Gastroesophageal sphincter (tissue), 4 donors: ENCODE results near the gene CHST12. TPM values are rescaled to one million over a fixed set of nuclear protein-coding genes. Genes with fewer than 3 reads are reported as not detected.

Source experiments
- ATAC-seq: fragments of 150-250 bp; one replicate; pipeline ENCODE4 v1.9.1; 2016; ENCODE audit warnings: mild to moderate bottlenecking, moderate library complexity
- H3K27ac ChIP-seq, 4 donors: fragments of 200-600 bp; sonication (generic) in 3 of 4; 1 replicate in 3 of 4; 2 replicates in 1 of 4; pipeline ENCODE4 v1.5.1; 2016 to 2019
- H3K27me3 ChIP-seq: fragments of 200-600 bp; sonication (generic); one replicate; pipeline ENCODE4 v1.5.1; 2019
- H3K36me3 ChIP-seq, 2 donors: fragments of 200-600 bp; sonication (generic); one replicate each; pipeline ENCODE4 v1.5.1; 2019; ENCODE audit warnings: control low read depth in 1 of 2
- H3K4me1 ChIP-seq, 3 donors: fragments of 200-600 bp; sonication (generic); 1 replicate in 2 of 3; 2 replicates in 1 of 3; pipeline ENCODE4 v1.5.1; 2016 to 2019; ENCODE audit warnings: control low read depth in 2 of 3
- H3K4me3 ChIP-seq, 2 donors: fragments of 200-600 bp; sonication (generic); one replicate each; pipeline ENCODE4 v1.5.1; 2019; ENCODE audit warnings: mild to moderate bottlenecking in 1 of 2, moderate library complexity in 1 of 2
- H3K9me3 ChIP-seq, 3 donors: fragments of 200-600 bp; sonication (generic); one replicate each; pipeline ENCODE4 v1.5.1; 2017 to 2019; ENCODE audit warnings: control low read depth in 2 of 3
- EP300 ChIP-seq: sonication (generic); formaldehyde crosslinking; IDR thresholded peaks from one replicate; pipeline ENCODE4 v1.6.1; 2017; ENCODE audit warnings: antibody characterized with exemption, mild to moderate bottlenecking
- POLR2A ChIP-seq, 2 donors: fragments of 450-650 bp; IDR thresholded peaks; one replicate each; pipeline ENCODE4 v1.6.1; 2017; ENCODE audit warnings: antibody characterized with exemption in 2 of 2, mild to moderate bottlenecking in 2 of 2, moderate library complexity in 1 of 2
- POLR2AphosphoS5 ChIP-seq: sonication (generic); formaldehyde crosslinking; IDR thresholded peaks from one replicate; pipeline ENCODE4 v1.6.1; 2017; ENCODE audit warnings: antibody characterized with exemption
- WGBS, 2 donors: methylation state at CpG; one replicate each; pipeline ENCODE4 v1.1.5; 2018; ENCODE audit warnings: low coverage in 1 of 2; 5-methylcytosine and 5-hydroxymethylcytosine counted together
- total RNA-seq, 4 donors: library from RNA; depleted of rRNA; stranded (reverse); fragments of >200 nt; gene quantifications; one replicate each; pipeline ENCODE4 v1.1.0, GENCODE V29; 2016
- TF ChIP-seq, protein P1 (sequence below), 4 experiments: fragments of 200-600 bp in 2 of 4; fragments of 450-650 bp in 2 of 4; sonication (generic) in 1 of 4; IDR thresholded peaks; one replicate each; pipeline ENCODE4 v1.5.1; 2017 to 2019; ENCODE audit warnings: antibody characterized with exemption in 4 of 4, mild to moderate bottlenecking in 2 of 4, moderate library complexity in 2 of 4

Gene CHST12
- total RNA-seq, 4 donors from 2014 or later, result 8.3 to 18.3 (median 13.4) TPM

DNA sequence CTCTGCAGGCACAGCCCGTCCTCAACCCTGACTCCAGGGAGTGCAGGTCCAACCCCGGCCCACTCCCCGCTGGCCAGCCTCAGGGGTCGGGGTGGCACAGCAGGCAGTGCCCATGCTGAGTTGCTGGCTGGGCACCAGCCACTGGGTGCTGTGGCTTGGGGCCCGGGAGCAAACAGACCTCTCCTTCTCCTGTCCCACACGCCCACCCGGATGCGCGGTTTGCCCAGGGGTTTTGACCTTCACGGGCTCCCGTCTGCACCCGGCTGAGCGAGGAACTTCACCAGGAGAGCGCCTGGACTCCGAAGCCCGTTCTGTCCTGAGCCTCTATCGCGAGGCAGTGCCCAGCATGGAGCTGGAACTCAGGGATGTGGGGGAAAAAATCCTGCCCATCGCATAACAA is 75.4 kb downstream of the CHST12 start:
- peaks cover 95% of the 10 kb centered on the region for H3K27me3 ChIP-seq
- no peak for TF ChIP-seq POLR2AphosphoS5
- no peak for TF ChIP-seq POLR2A (IDR thresholded peaks at IDR 0.05)
- TF ChIP-seq, protein P1, sequence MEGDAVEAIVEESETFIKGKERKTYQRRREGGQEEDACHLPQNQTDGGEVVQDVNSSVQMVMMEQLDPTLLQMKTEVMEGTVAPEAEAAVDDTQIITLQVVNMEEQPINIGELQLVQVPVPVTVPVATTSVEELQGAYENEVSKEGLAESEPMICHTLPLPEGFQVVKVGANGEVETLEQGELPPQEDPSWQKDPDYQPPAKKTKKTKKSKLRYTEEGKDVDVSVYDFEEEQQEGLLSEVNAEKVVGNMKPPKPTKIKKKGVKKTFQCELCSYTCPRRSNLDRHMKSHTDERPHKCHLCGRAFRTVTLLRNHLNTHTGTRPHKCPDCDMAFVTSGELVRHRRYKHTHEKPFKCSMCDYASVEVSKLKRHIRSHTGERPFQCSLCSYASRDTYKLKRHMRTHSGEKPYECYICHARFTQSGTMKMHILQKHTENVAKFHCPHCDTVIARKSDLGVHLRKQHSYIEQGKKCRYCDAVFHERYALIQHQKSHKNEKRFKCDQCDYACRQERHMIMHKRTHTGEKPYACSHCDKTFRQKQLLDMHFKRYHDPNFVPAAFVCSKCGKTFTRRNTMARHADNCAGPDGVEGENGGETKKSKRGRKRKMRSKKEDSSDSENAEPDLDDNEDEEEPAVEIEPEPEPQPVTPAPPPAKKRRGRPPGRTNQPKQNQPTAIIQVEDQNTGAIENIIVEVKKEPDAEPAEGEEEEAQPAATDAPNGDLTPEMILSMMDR (IDR thresholded peaks at IDR 0.05), result no peak
- TF ChIP-seq EP300, result no peak
- H3K9me3 ChIP-seq, result peaks cover 0 to 13% (median 0%) of the 10 kb centered on the region in 3 donors
- WGBS, 2 donors, result 75% methylated on average over 4 of the region's 19 CpGs; no CpG with 5 or more reads in 1 of the 2 donors
- H3K4me1 ChIP-seq, result peaks cover 0 to 35% (median 17%) of the 10 kb centered on the region in 3 donors
- H3K27ac ChIP-seq, result no peak overlapping the region
- no peak overlapping the region for H3K4me3 ChIP-seq
- H3K36me3 ChIP-seq, result no peaks in the 10 kb centered on the region
- ATAC-seq, result no peak

DNA sequence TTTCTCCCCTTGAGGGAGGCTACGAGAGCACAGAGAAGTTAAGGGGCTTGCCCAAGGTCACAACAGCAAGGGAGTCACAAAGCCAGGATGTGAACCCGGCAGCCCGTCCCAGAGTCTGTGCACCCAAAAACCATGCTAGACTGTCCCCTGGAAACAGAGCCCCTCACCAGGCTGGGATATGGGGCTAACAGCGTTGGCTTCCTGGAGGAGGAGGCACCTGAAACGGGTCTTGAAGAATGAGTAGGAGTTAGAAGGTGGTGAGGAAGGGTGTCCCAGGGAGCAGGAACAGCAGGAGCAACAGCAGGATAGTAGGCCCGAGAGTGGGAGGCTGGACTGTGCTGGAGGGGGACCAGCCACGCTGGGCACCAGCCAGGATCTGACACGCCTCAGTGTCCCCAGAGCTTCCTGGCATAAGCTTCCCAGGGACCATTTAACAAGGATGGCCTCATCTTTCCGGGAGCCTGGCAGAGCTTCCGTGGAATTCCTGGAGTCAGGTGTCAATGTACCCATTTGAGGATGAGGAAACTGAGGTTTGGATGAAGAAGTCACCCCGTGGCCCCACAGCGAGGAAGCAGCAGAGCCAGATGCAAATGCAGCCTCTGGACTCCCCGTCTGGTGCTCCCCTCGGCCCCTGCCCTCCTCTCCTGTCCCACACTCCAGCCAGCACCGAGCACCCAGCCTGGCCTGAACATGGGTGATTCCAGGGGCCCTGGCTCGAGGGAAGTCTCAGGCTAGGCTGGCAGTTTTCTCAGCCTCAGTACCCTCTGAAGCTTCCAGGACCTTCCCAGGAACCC is 76.1 kb downstream of the CHST12 start:
- Histone ChIP-seq H3K27me3 (peaks cover 98% of the 10 kb centered on the region), H3K4me3 (no peak overlapping the region), H3K9me3 (peaks cover 0 to 15% (median 0%) of the 10 kb centered on the region in 3 donors), H3K36me3 (no peaks in the 10 kb centered on the region), H3K4me1 (peaks cover 0 to 35% (median 17%) of the 10 kb centered on the region in 3 donors), H3K27ac (no peak overlapping the region)
- TF ChIP-seq POLR2AphosphoS5 (no peak), EP300 (no peak), POLR2A (IDR thresholded peaks at IDR 0.05) (no peak)
- TF ChIP-seq, protein P1 (IDR thresholded peaks at IDR 0.05), result no peak
- ATAC-seq, result no peak
- 57 to 58% methylated on average over 4 to 8 of the region's 16 CpGs for WGBS, 2 donors

DNA sequence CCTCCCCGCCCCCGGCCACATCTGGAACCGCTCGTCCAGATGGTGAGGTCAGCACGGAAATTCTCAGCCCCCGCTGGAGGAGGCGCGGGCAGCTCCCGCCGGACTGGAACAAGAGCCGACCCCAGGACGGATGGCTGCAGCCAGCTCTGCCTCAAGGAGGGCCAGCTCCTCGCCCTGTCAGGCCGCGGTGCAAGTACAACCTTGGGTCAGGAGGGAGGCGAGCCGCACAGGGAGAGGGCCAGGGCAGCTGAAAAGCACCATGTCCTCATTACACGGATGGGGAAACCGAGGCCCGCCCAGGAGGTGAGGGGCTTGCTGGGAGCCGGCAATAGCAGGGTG is 76.6 kb downstream of the CHST12 start:
- no CpG with 5 or more reads among the region's 21 CpGs for WGBS, 2 donors
- Histone ChIP-seq H3K4me1 (peaks cover 0 to 35% (median 17%) of the 10 kb centered on the region in 3 donors), H3K4me3 (no peak overlapping the region), H3K9me3 (peaks cover 0 to 15% (median 0%) of the 10 kb centered on the region in 3 donors), H3K36me3 (no peaks in the 10 kb centered on the region), H3K27ac (no peak overlapping the region), H3K27me3 (peaks cover 98% of the 10 kb centered on the region)
- TF ChIP-seq EP300 (no peak), POLR2A (IDR thresholded peaks at IDR 0.05) (no peak), POLR2AphosphoS5 (no peak)
- TF ChIP-seq, protein P1 (IDR thresholded peaks at IDR 0.05), result no peak
- ATAC-seq, result no peak

DNA sequence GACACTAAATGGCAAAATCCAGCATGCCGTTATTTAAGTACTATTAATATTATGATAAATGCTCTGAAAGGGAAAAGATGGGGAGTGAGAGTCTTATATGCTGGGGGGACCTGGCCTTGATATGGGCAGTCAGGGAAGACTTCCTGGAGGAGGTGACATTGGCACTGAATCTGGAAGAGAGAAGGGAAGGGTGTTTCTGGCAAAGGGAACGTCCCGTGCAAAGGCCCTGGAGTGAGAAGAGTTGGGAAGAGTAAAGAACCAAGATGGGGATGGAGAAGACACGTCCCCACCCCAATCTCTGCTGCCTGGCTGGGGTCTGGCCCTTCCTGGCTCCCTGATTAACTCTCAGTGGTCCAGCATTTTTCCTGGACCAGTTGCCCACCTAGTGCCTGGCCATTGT is 77.8 kb downstream of the CHST12 start:
- Histone ChIP-seq H3K9me3 (peaks cover 0 to 15% (median 0%) of the 10 kb centered on the region in 3 donors), H3K4me1 (peaks cover 0 to 35% (median 17%) of the 10 kb centered on the region in 3 donors), H3K4me3 (no peak overlapping the region), H3K36me3 (no peaks in the 10 kb centered on the region), H3K27me3 (peaks cover 98% of the 10 kb centered on the region), H3K27ac (no peak overlapping the region)
- TF ChIP-seq EP300 (no peak), POLR2A (IDR thresholded peaks at IDR 0.05) (no peak), POLR2AphosphoS5 (no peak)
- TF ChIP-seq, protein P1 (IDR thresholded peaks at IDR 0.05), result no peak
- no peak for ATAC-seq
- 73 to 87% methylated on average over 4 of the region's 4 CpGs for WGBS, 2 donors
